ENCODE measurements around the gene KREMEN1.

Gene KREMEN1

DNA sequence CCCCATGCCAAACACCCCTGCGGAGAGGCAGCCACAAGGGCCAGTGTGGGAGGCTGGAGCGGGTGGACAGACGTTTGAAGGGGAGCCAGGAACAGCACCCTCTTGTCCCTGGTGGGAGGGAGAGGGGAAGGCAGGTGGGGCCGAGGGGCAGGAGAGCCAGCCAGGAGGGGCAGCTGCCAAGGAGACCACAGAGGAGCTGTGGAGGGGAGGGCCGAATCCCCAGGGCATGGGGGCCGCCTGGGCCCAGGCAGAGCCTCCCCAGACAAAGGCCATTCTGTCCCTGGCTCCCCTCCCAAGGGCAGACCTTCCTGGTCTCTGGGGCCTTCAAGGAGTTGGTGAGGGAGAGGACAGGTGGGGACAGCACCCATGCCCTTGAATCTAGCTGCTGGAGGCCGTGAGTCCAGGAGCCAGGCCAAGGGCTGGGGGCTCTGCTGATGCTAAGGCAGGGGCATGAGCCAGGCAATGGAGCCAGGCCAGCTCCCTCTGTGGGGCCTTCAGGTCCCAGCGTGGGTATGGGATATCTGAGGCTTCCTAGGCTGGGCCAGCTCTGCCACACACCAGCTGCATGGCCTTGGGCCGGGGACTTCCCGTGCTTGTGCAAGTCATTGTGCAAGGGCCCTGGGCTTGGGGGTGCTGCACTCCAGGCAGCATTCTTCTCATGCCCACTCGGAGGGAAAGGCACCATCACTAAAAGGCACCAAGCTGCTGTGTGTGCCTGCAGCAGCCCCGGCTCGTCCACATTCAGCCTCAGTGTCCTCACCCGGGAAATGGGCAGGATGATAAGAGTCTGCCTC lies 144.2 kb downstream of the KREMEN1 start:
- DNase-seq (ENCODE audit: low read depth, low spot score), result peak; percentile 16
- CTCF ChIA-PET, result interaction anchor here (1.2 kb wide), 1 partner anchor 29 kb away, joined by 4 read pairs; no protein-coding TSS in a partner anchor
- no peak overlapping the region for H3K4me3 ChIP-seq (ENCODE audit: low read depth, low read length)
- TF ChIP-seq CTCF (IDR thresholded peaks at IDR 0.05; ENCODE audit: insufficient read depth, low read length, missing control alignments), result no peak
- POLR2A ChIA-PET, result no interaction called here
